GM19452 (cell line): ENCODE measurements around the gene NHSL2.
"Not testable (repeated sequence)": the region's sequence is repeated elsewhere in the genome, so short reads cannot be mapped to it uniquely, and the experiment has no call there.

Source experiments
- ATAC-seq: cut with Tn5 transposase; IDR thresholded peaks from one replicate; pipeline ENCODE4 v1.9.1; 2021; ENCODE audit not compliant: unreplicated experiment

NHSL2 gene

DNA sequence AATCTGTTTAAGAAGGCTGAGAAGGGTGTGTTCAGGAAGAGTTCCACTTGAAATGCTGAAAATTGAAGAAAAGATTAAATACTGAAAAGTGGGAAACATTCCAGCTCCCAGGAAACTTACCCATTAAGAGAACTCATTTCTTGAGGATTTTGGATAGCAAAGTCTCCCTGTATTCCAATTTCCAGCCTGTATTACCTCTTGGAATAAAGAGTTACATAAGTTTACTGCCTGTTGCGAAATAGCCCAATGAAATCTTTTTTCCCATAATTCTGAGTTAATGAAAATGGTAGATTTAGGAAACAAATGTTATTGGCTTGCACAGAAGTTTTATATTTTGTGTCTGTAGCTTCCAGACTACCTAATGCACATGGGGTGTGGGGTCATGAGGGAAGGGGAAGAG, 12.0 kb downstream of the NHSL2 start:
- no peak for ATAC-seq

DNA sequence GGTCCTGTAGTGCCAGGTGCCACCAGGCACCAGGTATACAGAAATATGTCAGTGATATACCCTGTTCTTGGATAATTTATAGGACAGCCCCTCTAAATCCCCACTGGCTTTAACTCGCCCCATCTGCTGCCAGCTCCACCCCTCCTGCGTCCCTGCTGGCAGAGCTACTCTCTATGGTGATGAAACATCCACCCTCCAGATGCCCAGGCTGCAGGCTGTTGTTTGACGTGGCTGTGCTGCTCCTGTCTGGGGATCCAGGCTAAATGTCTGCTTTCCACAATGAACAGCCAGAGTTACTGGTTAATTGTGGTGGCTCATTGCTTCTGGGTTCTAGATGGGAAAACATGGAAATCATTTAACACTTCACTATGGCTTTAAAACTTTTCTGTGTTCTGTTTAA, 12.9 kb downstream of the NHSL2 start:
- no peak for ATAC-seq

GRCh38 chrX:71927040-71927439, 16.4 kb downstream of the NHSL2 start:
- no peak for ATAC-seq

GRCh38 chrX:71928856-71929255, 18.2 kb downstream of the NHSL2 start:
- no peak for ATAC-seq

DNA sequence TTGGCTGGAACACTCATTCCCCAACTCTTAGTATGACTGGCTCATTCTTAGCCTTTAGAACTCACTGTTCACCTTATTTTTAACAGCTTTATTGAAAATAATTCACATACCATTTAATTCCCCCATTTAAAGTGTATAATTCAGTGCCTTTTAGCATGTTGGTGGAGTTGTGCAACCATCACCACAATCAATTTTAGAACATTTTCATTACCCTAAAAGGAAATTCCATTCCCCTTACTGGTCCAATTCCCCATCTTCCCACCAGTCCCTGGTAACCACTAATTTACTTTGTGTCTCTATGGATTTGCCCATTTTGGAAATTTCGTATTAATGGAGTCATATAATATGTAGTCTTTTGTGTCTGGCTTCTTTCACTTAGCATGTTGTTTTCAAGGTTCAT, 19.7 kb downstream of the NHSL2 start:
- no peak for ATAC-seq

DNA sequence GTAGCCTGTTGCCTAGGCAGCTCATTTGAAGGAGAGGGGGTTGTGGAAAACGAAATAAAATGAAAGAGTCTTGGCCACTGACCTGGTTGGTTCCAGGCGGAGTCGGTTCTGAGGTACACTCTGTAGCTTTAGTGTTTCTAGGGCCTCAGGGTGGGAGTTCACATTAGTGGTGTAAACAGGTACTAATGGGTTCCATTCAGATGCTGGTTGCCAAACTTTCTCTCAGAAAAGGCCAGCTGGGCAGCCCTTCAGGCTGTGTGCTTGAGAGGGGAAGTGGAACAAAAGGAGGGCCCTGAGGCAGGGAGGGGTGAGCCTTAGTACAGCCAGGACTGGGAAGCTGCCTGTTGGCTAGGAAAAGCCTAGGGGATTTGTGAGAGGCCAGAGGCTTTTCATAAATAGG, 24.8 kb downstream of the NHSL2 start:
- ATAC-seq: no peak

GRCh38 chrX:71936632-71937031, 26.0 kb downstream of the NHSL2 start:
- ATAC-seq: no peak

DNA sequence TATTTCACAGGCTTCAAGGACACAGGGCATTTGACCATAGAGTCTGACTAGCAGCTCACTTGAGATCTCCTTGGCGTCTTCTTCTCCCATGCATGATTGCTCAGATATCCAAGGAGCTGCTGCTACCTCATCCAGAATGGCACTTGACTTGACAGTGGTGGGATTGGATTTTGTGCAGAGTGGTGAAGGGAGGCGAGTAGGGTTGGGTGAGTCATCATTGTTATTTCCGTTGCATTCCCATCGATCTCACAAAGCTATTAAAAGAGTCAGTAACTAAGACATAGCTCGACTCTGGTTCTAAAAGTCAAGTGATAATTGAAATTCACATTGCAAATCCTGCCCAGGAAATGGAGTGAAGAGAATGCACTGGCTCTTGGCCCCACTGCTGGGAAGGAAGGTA, 27.7 kb downstream of the NHSL2 start:
- ATAC-seq: no peak

GRCh38 chrX:71941145-71941544, 30.5 kb downstream of the NHSL2 start:
- ATAC-seq: no peak

- no peak for ATAC-seq
Measured at GRCh38 chrX:71941776-71942175, 31.1 kb downstream of the NHSL2 start.

DNA sequence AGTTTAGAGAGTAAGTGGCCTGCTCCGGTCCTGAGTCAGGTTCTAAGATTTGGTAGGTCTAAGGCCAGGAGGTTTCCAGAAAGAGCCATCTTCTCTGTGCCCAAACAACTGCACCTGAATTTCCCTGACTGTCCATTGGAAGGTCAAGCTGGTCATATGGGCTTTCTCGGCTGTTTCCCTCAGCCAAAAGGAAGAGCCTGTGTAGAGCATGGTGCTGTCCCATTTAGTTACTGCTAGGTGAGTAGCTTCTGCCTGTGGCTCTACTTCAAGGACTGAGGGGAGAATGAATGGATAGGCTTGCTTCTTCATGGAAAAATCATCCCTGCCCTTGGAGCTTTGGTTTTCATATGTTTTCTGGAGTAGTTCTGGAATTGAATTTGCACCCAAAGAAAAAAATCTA, 33.7 kb downstream of the NHSL2 start:
- no peak for ATAC-seq

DNA sequence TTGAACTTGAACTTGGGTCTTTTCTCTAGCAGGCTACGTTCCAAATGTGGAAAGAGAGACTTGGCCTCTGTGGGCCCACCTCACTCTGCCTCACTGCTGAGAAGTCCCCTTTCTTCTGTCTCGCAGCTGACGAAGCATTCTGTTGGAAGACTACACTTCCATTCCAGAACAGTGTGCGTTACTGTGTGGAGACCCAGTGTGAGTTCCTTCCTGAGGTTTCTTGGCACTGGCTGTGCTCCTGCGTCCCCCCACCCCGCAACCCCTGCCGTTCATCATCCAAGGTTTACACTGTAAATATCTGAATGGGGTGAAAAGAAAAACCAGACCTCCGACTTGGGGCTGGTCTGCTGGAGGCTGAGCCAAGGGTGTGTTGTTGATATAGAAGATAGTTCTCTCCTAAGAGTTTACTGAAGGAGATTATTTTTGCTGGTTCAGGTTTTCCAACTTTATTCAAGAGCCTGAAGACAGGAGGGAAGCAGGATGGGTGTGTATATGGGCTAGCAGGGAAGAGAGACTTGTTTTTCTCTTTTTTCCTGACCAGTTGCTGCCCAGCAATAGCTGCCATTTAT, 34.7 kb downstream of the NHSL2 start:
- ATAC-seq: no peak

DNA sequence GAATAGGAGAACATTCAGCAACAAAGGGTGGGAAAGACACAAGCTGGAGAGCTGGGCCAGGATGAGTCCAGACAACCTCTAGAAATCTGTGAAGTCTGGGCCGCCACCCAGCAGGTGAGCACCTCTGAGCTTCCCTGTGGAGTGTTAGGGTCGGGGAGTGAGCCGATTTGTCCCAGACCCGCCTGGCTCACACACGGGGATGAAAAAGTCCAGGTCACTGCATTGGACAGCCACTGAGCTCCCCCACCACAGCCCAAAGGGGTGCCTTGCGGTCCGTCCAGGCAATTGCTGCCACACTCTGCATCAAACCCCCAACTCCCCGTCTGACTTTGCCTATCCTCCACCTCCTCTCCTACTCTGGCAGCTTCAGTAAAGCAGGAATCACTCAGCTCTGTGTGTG, 38.7 kb downstream of the NHSL2 start:
- no peak for ATAC-seq

- ATAC-seq: no peak
Measured at GRCh38 chrX:71949844-71950445, 39.3 kb downstream of the NHSL2 start.

- no peak for ATAC-seq
Measured at GRCh38 chrX:71953391-71953790, 42.7 kb downstream of the NHSL2 start.

GRCh38 chrX:71953946-71954345, 43.3 kb downstream of the NHSL2 start:
- no peak for ATAC-seq

GRCh38 chrX:71954458-71954857, 43.8 kb downstream of the NHSL2 start:
- ATAC-seq: no peak

- no peak for ATAC-seq
Measured at GRCh38 chrX:71955530-71956120, 45.0 kb downstream of the NHSL2 start.

GRCh38 chrX:71958281-71958675, 47.6 kb downstream of the NHSL2 start:
- ATAC-seq: no peak

- ATAC-seq: not testable (repeated sequence)
Measured at GRCh38 chrX:71964184-71964583, 53.5 kb downstream of the NHSL2 start.

DNA sequence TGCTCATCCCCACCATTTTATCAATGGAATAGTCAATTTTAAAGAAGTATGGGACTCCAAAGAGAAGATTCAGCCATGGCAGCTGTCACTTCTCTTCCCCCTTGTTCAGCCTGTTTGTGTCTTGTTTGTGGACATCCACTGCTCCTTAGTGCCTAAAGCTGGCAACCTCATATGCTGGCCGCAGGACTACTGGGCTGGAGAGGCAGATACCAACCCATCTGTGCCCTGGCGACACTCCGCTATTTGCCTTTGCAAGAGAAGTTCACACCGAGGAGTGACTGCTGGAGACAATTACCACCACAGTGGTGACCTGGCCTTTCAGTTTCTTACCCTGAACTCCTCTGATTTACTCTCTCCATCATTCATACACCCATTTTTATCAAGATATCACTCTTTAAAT, 64.3 kb downstream of the NHSL2 start:
- no peak for ATAC-seq

- no peak for ATAC-seq
Measured at GRCh38 chrX:71976753-71977152, 66.1 kb downstream of the NHSL2 start.

DNA sequence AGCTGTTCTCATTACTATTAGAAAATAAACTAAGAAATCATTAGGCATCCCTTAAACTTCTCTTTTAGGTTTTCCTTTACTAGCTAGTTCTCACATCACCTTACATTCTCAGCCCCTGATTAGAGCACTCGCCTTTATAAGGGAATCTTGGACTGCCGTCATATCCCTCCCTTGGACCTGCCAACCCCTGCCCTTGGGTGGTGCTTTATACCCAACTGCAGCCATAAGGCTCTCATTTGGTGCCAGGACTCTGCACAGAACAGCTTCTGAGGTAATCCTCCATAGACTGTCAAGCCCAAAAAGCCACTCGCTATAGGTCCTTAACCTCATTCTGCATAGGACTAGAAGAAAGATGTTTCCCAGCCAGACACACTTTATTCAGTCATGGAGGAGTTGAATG, 67.5 kb downstream of the NHSL2 start:
- ATAC-seq: no peak
